A673 (cell line): ENCODE data around the gene INPP4B.

Source experiments
- CTCF ChIP-seq: fragments of 300-800, 200-600 bp; sonication (generic); conservative IDR thresholded peaks from 2 replicates; pipeline ENCODE4 v1.5.1; 2017; ENCODE audit warnings: low read depth, mild to moderate bottlenecking, antibody characterized with exemption, low read length, moderate library complexity, mixed read lengths
- EZH2 ChIP-seq: fragments of 200-600 bp; sonication (generic); IDR thresholded peaks from 2 replicates; pipeline ENCODE4 v1.6.1; 2017; ENCODE audit warnings: borderline replicate concordance, low read depth, mild to moderate bottlenecking, mixed read lengths, antibody characterized with exemption, low read length; ENCODE audit not compliant: poor library complexity, severe bottlenecking

- no peak for TF ChIP-seq CTCF
- TF ChIP-seq EZH2 = no peak
Measured at GRCh38 chr4:142559986-142560385, 286.1 kb downstream of the INPP4B start.
